COLO668 (cell line): ENCODE measurements around the gene TIGD1.
A peak's percentile ranks its signal among the peaks of the same experiment; 100 is the strongest.

Source experiments
- DNase-seq: peaks from one replicate; lab custom pipeline; 2025; ENCODE audit not compliant: unreplicated experiment; lab: John Stamatoyannopoulos, UW

TIGD1 gene

DNA sequence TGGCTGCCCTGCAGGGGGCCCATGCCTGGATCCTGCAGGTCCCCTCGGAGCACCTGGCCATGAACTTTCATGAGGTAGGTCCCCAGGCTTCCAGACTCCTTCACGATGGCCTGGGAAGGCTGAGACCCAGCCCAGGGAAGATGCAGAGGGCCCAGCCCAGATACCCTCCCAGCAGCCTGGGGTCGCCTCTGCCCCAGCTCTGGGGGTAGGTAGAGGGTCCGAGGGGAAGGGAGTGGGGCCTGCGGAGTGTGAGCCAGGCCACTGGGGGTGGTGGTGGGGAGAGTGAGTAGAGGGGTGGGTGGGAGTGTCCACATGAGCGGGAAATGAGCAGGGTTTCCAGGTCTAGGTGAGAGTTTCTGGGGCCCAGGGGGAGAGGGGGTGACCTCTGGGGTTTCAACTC lies 25.6 kb downstream of the TIGD1 start:
- DNase-seq, result no peak

DNA sequence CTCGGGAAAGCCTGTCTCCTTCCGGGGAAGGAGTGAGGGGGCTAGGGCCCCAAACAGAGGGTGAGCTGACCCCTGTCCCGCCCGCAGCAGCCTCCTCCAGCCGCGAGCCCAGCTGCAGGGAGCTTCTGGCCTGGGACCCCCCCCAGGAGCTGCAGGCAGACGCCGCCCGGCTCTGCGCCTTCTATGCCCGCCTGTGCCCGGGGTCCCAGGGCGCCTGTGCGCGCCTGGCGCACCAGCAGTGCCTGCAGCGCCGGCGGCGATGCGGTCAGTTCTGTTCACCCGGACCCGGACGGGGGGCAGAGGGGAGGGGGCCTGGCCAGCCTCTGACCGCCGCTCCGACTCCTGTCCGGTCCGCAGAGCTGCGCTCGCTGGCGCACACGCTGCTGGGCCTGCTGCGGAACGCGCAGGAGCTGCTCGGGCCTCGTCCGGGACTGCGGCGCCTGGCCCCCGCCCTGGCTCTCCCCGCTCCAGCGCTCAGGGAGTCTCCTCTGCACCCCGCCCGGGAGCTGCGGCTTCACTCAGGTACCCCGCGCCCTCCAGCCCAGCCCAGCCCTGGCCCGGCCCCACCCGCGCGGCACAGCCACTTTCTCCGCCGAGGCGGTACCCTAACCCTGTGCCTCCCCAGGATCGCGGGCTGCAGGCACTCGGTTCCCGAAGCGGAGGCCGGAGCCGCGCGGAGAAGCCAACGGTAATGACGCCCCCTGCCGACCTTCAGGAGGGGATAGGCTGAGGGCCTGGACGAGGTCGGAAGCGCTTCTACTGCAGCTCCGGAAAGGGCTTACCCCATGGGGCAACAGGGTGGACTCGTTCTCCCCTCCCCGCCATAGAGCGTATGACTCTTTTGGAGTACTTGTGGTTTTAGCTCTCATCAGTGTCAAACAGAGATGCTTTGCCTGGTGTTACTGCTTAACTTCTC lies 26.4 kb downstream of the TIGD1 start:
- DNase-seq, result peak; percentile 40

DNA sequence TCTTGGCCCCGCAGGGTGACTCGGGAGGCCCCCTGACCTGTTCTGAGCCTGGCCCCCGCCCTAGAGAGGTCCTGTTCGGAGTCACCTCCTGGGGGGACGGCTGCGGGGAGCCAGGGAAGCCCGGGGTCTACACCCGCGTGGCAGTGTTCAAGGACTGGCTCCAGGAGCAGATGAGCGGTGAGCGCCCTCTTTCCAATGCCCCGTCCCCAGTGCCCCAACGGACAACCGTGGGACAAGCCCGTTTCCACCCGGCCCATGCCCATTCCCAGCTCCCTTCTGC lies 27.0 kb downstream of the TIGD1 start:
- DNase-seq, result no peak

DNA sequence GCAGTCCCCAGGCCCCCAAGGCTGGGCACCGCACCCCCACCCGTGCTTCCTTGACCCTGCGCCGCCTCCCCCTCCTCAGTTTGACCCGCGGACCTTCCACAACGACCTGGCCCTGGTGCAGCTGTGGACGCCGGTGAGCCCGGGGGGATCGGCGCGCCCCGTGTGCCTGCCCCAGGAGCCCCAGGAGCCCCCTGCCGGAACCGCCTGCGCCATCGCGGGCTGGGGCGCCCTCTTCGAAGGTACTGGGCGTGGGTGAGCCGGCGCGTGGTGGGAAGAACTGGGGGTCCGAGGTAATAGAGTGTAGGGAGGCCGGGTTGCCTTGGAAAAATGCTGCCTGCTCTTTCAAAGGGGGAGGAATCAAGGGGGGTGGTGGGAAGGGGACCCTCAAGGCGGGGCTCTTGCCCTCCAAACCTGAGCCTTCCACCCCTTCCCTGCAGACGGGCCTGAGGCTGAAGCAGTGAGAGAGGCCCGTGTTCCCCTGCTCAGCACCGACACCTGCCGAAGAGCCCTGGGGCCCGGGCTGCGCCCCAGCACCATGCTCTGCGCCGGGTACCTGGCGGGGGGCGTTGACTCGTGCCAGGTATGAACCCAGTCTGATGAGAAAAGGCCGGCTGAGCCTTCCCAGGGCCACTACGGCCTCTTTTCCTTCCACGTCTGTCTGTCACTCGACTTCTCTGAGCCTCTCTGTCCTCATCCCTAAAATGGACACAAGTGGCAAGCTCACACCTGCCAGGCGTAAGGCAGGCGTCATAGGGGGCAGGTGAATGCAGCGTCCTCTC lies 27.5 kb downstream of the TIGD1 start:
- no peak for DNase-seq

DNA sequence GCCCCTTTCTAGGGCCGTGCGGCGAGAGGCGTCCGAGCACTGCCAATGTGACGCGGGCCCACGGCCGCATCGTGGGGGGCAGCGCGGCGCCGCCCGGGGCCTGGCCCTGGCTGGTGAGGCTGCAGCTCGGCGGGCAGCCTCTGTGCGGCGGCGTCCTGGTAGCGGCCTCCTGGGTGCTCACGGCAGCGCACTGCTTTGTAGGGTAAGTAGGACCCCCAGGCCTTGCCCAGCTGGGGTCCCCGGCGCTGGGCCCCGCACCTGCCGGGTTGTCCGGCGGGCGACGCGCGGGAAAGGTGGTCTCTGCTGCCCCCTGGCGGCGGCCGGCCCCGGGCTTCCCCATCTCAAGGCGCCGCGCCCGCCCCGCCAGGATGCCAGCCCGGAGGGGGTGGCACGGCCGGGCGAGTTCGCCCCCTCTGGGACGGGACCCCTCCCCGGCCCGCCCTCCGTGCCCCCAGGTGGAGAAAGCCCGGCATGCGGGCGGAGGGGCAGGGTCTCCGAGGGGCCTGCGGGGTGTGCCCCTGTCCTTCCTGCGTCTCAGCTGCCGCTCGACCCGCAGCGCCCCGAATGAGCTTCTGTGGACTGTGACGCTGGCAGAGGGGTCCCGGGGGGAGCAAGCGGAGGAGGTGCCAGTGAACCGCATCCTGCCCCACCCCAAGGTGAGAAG lies 28.3 kb downstream of the TIGD1 start:
- DNase-seq, result peak; percentile 39

DNA sequence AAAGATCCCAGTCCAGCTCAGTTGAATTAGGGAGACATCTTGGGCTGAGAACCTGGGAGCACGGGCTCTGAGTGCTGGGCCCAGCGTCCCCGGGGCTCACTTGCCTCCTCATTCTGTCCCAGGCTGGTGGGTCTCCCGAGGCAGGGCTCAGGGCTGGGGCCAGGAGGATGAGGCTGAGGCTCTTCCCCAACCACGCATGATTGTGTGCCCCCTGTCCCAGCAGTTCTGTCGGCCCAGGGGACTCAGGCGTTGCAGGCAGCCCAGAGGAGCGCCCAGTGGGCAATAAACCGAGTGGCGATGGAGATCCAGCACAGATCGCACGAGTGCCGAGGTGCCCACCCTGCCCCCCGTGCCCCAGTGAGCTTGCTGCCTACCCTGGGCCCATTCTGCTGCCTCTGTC lies 29.3 kb downstream of the TIGD1 start:
- no peak for DNase-seq

DNA sequence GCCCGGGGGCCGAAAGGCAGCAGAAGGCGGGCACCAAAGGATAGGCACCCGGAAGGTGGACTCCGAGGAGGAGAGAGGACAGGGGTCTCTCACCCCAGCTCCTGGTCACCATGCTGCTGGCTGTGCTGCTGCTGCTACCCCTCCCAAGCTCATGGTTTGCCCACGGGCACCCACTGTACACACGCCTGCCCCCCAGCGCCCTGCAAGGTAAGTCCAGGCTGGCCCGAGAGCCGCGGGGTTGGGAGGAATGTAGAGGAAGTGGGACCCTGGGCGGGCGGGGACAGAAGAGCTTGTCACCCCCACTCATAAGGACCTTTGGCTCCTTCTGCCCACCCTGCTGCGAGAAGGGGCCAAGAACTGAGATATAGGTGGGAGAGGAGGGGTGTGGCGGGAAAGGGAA lies 29.9 kb downstream of the TIGD1 start:
- DNase-seq, result no peak

DNA sequence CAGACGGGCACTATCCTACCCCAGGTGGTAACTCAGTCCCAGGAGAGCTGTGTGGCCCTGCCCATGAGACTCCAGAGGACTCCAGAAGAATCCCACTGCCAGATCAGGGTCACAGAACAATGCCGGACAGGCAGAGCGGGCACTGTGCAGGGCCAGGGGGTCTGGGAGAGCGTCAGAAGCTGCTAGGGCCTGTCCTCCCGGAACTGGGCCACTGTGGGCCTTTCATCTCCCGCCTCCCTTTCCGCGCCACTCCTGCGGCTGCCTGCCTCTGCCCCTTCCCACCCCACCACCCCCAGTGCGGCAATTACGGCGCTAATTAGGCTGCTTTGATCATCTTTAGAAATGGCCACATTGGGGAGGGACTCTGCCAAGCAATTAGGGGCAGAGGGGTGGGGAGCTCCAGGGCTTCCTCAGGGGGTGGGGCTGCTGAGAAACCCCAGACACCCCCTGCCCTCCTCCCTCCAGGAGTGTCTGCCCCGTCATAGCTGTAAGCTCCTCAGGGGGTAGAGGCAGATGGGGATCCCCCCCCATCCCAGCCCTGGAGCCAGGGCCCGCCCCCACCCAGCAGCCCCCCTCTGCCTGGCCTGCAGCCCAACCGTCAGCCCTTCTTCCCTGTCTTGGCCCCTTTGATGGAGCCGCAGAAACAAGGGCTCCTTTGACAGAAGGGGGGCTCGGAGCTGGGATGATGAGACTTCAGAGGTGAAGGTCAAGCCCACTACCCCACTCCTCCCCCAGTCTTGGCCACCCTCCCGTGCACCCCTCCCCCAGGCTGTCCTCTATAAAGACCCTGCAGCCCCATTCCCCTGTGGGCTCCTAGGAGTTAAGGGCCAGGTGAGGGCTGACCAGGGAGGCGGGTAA lies 30.5 kb downstream of the TIGD1 start, which contains the start of gene PRSS56:
TSS of gene PRSS56 (plus strand) at position 808 of the 858 bp plus-strand sequence. CDS start 211 bp downstream, outside the sequence.
- DNase-seq, result no peak

DNA sequence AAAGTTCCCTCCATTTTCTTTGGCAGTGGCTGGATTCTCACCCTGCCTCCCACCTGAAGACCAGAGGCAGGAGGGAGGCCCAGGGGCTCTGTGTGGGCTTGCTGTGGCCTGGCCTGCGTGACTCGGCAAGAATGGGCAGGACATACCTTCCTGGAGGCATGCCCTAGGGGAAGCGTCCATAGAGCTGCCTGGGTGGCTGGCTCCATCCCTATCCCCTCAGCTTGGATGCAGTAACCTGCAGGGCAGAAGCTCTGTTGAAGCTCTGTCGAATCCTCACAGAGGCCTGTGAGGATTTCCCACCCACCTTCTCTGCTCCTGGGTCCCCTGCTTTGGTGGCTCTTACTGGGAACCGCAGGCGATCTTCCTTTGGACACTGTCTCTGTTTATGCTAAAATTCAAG lies 31.5 kb downstream of the TIGD1 start:
- DNase-seq, result no peak

DNA sequence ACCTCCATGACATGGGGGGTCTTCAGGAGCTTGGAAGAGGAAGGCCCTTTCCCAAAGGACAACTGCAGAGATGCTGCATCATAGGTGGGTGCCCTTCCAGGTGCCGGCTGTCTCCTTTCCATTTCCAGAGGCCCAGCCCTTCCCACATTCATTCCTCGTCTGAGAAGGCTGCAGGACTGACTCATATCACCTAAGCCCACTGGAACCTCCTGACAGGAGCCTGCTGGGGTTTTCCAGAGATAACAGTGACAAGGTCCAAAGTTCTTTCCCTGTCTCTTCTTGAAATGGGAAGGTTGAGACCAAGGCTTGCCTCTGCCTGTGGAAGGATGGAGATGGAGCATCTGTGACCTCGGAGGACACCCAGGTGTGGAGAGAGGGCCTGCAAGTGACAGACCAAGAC lies 33.8 kb downstream of the TIGD1 start:
- DNase-seq, result no peak

DNA sequence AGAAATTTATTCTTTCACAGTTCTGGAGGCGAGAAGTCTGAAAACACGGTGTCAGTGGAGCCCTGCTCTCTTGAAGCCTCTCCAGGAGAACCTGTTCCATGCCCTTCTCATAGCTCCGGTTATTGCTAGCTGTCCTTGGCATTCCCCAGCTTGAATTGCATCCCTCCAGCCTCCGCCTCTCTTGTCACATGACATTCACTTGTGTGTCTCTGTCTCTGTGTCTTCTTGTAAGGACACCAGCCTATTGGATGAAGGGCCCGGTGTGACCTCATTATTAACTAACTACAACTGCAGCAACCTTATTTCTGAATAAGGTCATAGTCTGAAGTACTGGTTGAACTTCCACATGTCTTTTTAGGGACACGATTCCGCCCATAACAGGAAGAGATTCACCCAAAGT lies 34.7 kb downstream of the TIGD1 start:
- no peak for DNase-seq

DNA sequence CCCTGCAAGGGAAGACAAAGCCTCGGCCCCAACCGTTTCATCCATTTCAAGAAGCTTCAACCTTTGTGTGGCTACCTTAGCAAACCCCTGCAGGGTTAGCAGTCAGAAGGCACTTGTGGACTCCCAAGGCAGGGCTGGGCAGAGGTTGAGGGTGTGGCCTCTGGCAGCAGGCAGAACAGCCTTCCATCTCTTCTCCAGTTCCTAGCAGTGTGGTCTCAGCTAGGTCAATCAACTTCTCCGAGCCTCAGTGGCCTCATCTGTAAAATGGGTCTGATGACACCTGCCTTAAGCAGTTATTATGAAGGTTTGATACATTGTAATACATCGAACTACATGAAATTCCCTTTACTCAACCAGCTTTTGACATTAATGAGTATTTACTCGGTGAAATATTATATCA lies 37.0 kb downstream of the TIGD1 start:
- no peak for DNase-seq

DNA sequence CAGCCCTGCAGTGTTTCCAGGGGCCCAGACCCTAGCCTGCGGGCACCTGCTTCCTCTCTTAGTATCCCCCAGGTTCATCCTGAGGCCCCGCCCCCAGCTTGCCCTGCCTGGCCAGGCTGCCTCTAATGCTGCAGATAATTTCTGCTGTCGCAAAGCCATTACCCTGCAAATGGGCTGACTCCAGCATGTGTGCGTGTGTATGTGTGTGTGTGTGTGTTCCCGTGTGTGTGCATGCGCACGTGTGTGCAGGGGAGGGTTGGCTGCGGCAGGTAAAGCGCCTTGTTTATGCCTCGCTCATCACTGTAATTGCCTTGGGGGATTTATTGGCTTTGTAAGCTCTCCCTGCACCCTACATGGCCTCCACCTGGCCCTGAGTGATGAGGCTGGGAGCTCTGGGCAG lies 37.8 kb downstream of the TIGD1 start:
- no peak for DNase-seq

DNA sequence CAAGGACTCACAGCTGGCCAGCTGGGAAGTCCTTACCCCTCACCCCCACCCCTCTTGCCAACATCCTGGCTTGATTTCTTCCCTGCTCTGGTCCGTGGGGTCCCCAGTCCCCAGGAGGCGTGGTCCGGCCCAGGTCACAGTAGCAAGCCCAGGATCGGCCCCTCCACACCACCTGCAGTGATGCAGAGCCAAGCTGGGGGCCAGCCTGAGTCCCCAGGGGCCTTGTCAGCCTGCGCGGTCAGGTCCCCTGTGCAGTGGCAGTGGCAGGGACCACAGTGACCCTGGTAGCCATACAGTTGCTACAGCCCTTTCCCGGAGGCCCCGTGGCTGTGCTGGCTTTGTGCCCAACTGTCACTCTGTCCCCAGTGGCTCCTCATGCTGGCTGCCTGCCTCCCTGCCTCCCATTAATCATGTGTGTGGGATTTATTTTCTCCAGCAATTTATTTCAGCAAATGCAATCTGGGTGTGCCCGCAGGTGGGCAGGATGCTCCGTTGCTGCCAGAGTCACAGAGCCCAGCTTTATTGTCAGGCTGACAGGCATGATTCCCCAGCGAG lies 38.9 kb downstream of the TIGD1 start:
- no peak for DNase-seq

DNA sequence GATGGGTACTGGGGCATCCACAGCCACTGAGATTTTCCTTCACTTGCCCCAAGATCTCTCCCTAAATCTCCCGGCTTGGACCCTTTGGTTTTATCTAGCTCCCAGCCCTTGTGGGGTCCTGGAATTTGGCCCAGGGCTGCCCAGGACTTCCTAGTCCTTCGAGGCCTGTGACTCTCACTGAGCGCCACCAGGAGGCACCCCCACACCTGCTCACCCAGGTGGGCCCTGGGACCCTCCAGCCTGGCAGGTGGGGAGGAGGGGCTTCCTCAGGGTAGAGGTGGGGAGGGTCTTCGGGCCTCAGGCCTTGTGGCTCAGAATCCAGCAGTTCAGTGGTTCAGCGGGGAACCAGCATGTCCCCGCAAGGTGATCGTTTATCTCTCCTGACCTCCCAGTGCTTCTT lies 42.1 kb downstream of the TIGD1 start:
- DNase-seq, result no peak

DNA sequence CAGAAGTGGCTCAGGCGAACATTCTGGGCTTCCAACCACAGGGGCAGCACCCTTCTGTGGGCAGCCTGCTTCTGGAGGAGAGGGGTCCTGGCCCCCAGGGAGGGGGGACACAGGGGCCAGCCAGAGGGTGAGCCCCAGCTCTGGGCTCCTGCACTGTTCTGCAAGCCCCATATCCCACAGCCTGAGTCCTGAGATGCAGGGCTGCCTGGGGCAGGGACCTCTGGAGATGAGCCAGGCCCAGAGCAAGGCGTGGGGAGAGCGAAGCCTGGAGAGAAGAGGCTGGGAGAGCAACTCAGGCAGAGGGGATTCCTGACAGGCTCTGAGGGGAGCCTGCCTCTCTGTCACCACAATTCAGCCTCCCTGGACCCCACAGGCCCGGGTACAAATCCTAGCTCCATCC lies 43.6 kb downstream of the TIGD1 start:
- DNase-seq, result no peak

DNA sequence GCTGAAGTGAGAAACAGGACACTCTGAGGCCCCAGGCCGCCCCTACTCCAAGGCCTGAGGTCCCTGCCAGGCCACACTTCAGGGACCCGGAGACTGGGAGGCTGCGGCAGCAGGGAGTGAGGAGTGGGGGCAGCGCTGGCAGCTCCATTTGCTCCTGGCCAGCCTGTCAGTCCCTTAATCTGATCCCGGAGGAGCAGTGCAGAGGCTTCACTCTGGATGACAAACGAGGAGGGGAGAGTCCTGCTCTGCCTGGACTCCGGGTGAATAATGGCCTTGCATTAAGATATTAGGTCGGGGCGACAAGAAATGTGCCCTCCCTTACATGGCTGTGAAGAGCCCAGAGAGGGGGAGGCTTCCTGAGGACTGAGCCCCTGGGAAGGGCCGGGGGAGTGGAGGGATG lies 44.5 kb downstream of the TIGD1 start:
- DNase-seq, result no peak

DNA sequence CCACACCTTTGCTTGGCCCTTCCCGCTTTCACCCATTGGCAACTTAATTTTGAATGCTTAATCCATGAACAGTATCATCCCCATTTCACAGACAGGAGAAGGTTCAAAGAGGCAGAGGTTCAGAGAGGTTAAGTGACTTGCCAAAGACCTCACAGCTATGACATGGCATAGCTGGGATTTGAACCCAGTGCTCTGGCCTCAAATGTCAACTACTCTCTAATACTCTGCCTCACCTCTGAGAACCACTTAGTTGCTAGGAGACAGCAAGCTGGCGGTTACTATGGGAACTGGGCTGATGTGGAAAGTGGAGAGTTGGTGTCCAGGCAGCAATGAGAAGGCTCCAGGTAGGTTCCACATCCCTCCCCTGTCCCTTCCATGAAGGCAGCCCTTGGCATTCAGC lies 45.9 kb downstream of the TIGD1 start:
- DNase-seq, result no peak

DNA sequence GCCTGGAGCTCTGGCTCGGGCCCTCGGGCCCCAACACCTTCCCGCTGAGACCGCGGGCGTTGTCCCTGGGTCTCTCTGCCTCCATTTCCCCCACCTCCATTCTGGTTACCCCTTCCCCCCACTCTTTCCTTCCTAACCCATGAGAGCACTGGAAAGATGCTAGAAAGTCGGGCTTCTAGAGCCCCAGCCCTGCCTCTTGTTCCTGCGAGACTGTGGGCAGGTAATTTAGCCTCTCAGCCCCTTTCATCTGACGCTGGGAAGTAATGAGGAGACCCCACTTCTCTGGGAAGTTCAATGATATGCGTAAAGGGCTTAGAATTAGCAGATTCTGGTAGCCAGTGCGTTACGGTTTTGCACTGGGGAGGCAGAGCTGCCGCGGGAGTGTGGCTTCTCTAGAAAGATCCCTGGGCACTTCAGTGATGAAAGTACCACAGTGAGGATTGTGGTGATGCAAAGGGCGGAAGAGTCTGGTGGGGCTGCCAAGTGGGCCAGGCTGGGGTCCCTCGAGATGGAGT lies 46.5 kb downstream of the TIGD1 start:
- DNase-seq, result no peak
